IMR-90 (cell line): ENCODE measurements around the gene ACAA2. TPM values are rescaled to one million over a fixed set of nuclear protein-coding genes. Genes with fewer than 3 reads are reported as not detected.

ENCODE experiments used
- ATAC-seq: fragments of 200-7000 bp; cut with Tn5 transposase; 2 replicates; pipeline ENCODE4 v1.9.1; 2020; ENCODE audit warnings: low read depth, mild to moderate bottlenecking, moderate library complexity
- BruUV-seq: library from RNA; stranded (reverse); fragments of 400-500 nt; replicated peaks from 2 replicates; lab custom pipeline; 2021; lab: Mats Ljungman, UMichigan
- CTCF ChIA-PET: fragments of 300-600 bp; formaldehyde crosslinking; extraction: SDS; loops from one replicate; lab custom pipeline; 2021; ENCODE audit warnings: antibody characterized with exemption; lab: Yijun Ruan, JAX
- POLR2A ChIA-PET: fragments of 300-600 bp; sonication (Branson Sonifier 250); formaldehyde crosslinking; loops from one replicate; lab custom pipeline; 2022; ENCODE audit warnings: antibody characterized with exemption; ENCODE audit not compliant: unreplicated experiment; lab: Charles Lee
- DNase-seq: peaks from one replicate; pipeline ENCODE4 v3.0.0; 2013
- H2AFZ ChIP-seq: replicated peaks from 2 replicates; pipeline ENCODE3; 2013; ENCODE audit warnings: low read length, mild to moderate bottlenecking; ENCODE audit not compliant: poor library complexity
- H2AK5ac ChIP-seq: 2 replicates; pipeline ENCODE4 v1.6.1; 2013; ENCODE audit warnings: low read depth, low read length, inconsistent platforms
- H2AK9ac ChIP-seq: replicated peaks from 2 replicates; pipeline ENCODE3; 2013; ENCODE audit warnings: mild to moderate bottlenecking, low read depth, low read length, moderate library complexity; ENCODE audit not compliant: poor library complexity
- H2BK120ac ChIP-seq: 2 replicates; pipeline ENCODE4 v1.6.1; 2013; ENCODE audit warnings: low read depth, low read length, inconsistent platforms
- H2BK15ac ChIP-seq: 3 replicates; pipeline ENCODE4 v1.6.1; 2013; ENCODE audit warnings: low read depth, low read length, inconsistent platforms
- H2BK20ac ChIP-seq: 2 replicates; pipeline ENCODE4 v1.6.1; 2013; ENCODE audit warnings: low read depth, mild to moderate bottlenecking, inconsistent platforms, low read length, moderate library complexity
- H2BK5ac ChIP-seq: 2 replicates; pipeline ENCODE4 v1.6.1; 2013; ENCODE audit warnings: mild to moderate bottlenecking, low read depth, low read length, inconsistent platforms; ENCODE audit not compliant: poor library complexity, severe bottlenecking
- H3K14ac ChIP-seq: replicated peaks from 2 replicates; pipeline ENCODE4 v1.6.1; 2013; ENCODE audit warnings: low read depth, low read length, inconsistent platforms
- H3K18ac ChIP-seq: 2 replicates; pipeline ENCODE4 v1.6.1; 2013; ENCODE audit warnings: low read depth, low read length, control low read depth
- H3K23ac ChIP-seq: 2 replicates; pipeline ENCODE4 v1.6.1; 2013; ENCODE audit warnings: low read depth, low read length, inconsistent platforms
- H3K27ac ChIP-seq: 2 replicates; pipeline ENCODE4 v1.5.1; 2013; ENCODE audit warnings: mild to moderate bottlenecking, control low read depth, low read length; ENCODE audit not compliant: insufficient read depth
- H3K27me3 ChIP-seq: 2 replicates; pipeline ENCODE4 v1.6.1; 2013; ENCODE audit warnings: low read length; ENCODE audit not compliant: control insufficient read depth, insufficient read depth
- H3K36me3 ChIP-seq: 2 replicates; pipeline ENCODE4 v1.6.1; 2013; ENCODE audit warnings: low read length, mixed read lengths; ENCODE audit not compliant: control insufficient read depth, insufficient read depth
- H3K4ac ChIP-seq: 2 replicates; pipeline ENCODE4 v1.6.1; 2013; ENCODE audit warnings: low read depth, low read length, inconsistent platforms
- H3K4me1 ChIP-seq: 2 replicates; pipeline ENCODE4 v1.6.1; 2013; ENCODE audit warnings: low read length, mixed read lengths; ENCODE audit not compliant: control insufficient read depth, insufficient read depth
- H3K4me2 ChIP-seq: 2 replicates; pipeline ENCODE4 v1.6.1; 2013; ENCODE audit warnings: low read depth, mild to moderate bottlenecking, control low read depth, low read length, moderate library complexity
- H3K4me3 ChIP-seq: 2 replicates; pipeline ENCODE4 v1.5.1; 2013; ENCODE audit warnings: low read depth, mild to moderate bottlenecking, control low read depth, low read length, moderate library complexity; ENCODE audit not compliant: insufficient read depth
- H3K56ac ChIP-seq: 2 replicates; pipeline ENCODE4 v1.6.1; 2013; ENCODE audit warnings: low read length, inconsistent platforms; ENCODE audit not compliant: insufficient read depth; ENCODE audit errors: extremely low read depth
- H3K79me1 ChIP-seq, 2 experiments: 2 replicates each; pipeline ENCODE4 v1.6.1; 2013; ENCODE audit warnings: low read length in 2 of 2, inconsistent platforms in 1 of 2, low read depth in 1 of 2
- H3K9ac ChIP-seq: 2 replicates; pipeline ENCODE4 v1.6.1; 2013; ENCODE audit warnings: low read depth, low read length, control low read depth
- H3K9me1 ChIP-seq: 2 replicates; pipeline ENCODE4 v1.6.1; 2013; ENCODE audit warnings: low read length, inconsistent platforms; ENCODE audit not compliant: insufficient read depth
- H3K9me3 ChIP-seq: 2 replicates; pipeline ENCODE4 v1.6.1; 2013; ENCODE audit warnings: low read length; ENCODE audit not compliant: control insufficient read depth, insufficient read depth
- H4K20me1 ChIP-seq: 2 replicates; pipeline ENCODE4 v1.6.1; 2013; ENCODE audit warnings: low read length, inconsistent platforms; ENCODE audit not compliant: insufficient read depth
- H4K5ac ChIP-seq: 2 replicates; pipeline ENCODE4 v1.6.1; 2013; ENCODE audit warnings: mild to moderate bottlenecking, low read depth, low read length, control low read depth
- H4K8ac ChIP-seq, 2 experiments: 2 replicates each; pipeline ENCODE4 v1.6.1; 2013; ENCODE audit warnings: low read depth in 2 of 2, low read length in 2 of 2, control low read depth in 1 of 2, inconsistent platforms in 1 of 2
- H4K91ac ChIP-seq: 2 replicates; pipeline ENCODE4 v1.6.1; 2013; ENCODE audit warnings: low read depth, low read length, inconsistent platforms; ENCODE audit not compliant: insufficient read depth
- BHLHE40 ChIP-seq: fragments of 150-350 bp; IDR thresholded peaks from 2 replicates; pipeline ENCODE4 v1.6.1; 2016; ENCODE audit warnings: mild to moderate bottlenecking, low read depth, low read length
- CEBPB ChIP-seq: IDR thresholded peaks from 2 replicates; pipeline ENCODE4 v1.6.1; 2012; ENCODE audit warnings: low read depth, low read length, improper control_type of control experiment
- CTCF ChIP-seq: conservative IDR thresholded peaks from 2 replicates; pipeline ENCODE4 v1.5.1; 2012; ENCODE audit warnings: mild to moderate bottlenecking, low read depth, low read length, improper control_type of control experiment
- FOS ChIP-seq: fragments of 150-350 bp; IDR thresholded peaks from 2 replicates; pipeline ENCODE4 v1.6.1; 2016; ENCODE audit warnings: low read depth, low read length
- MAZ ChIP-seq: IDR thresholded peaks from 2 replicates; pipeline ENCODE4 v1.6.1; 2012; ENCODE audit warnings: low read depth, mild to moderate bottlenecking, low read length, improper control_type of control experiment, moderate library complexity, borderline replicate concordance
- MXI1 ChIP-seq: IDR thresholded peaks from 2 replicates; pipeline ENCODE4 v1.6.1; 2012; ENCODE audit warnings: low read depth, mild to moderate bottlenecking, low read length, moderate library complexity, borderline replicate concordance
- NFE2L2 ChIP-seq: fragments of 150-350 bp; IDR thresholded peaks from 2 replicates; pipeline ENCODE4 v1.6.1; 2016; ENCODE audit warnings: low read depth, mild to moderate bottlenecking, low read length
- POLR2A ChIP-seq: IDR thresholded peaks from 2 replicates; pipeline ENCODE4 v1.6.1; 2012; ENCODE audit warnings: mild to moderate bottlenecking, low read depth, low read length
- RAD21 ChIP-seq: IDR thresholded peaks from 2 replicates; pipeline ENCODE4 v1.6.1; 2012; ENCODE audit warnings: low read length, improper control_type of control experiment
- RCOR1 ChIP-seq: IDR thresholded peaks from 2 replicates; pipeline ENCODE4 v1.6.1; 2012; ENCODE audit warnings: mild to moderate bottlenecking, low read length, improper control_type of control experiment; ENCODE audit not compliant: insufficient replicate concordance
- RFX5 ChIP-seq: IDR thresholded peaks from 2 replicates; pipeline ENCODE4 v1.8.0; 2012; ENCODE audit warnings: low read depth, mild to moderate bottlenecking, low read length, moderate library complexity
- SMC3 ChIP-seq: fragments of 150-350 bp; IDR thresholded peaks from 2 replicates; pipeline ENCODE4 v1.6.1; 2016; ENCODE audit warnings: low read depth, mild to moderate bottlenecking, antibody characterized with exemption, low read length, moderate library complexity
- WGBS, 2 experiments: methylation state at CpG; one replicate each; pipeline versions ENCODE4 v1.1.5 to v1.1.7; 2013; ENCODE audit warnings: missing lambda C conversion rate in 2 of 2; ENCODE audit not compliant: insufficient read length in 1 of 2; ENCODE audit errors: extremely low coverage in 2 of 2; 5-methylcytosine and 5-hydroxymethylcytosine counted together
- dilution Hi-C: fragments of 300-500 bp; cut with HindIII; formaldehyde crosslinking; loops from one replicate; pipeline ENCODE4 v1.14.3; 2018; ENCODE audit warnings: low sequenced_read_pairs; ENCODE audit not compliant: unreplicated experiment
- in situ Hi-C: fragments of 300-500 bp; cut with MboI; formaldehyde crosslinking; loops from 3 replicates; pipeline ENCODE4 v1.14.3; 2019; ENCODE audit warnings: low sequenced_read_pairs, inconsistent platforms, mixed read lengths
- intact Hi-C: fragments of 100-400 bp; cut with micrococcal nuclease; formaldehyde crosslinking; loops from 2 replicates; pipeline ENCODE4 v1.10.0; 2022
- polyA plus RNA-seq, 3 experiments: library from polyadenylated mRNA; depleted of rRNA; stranded (reverse); fragments of >200 nt; gene quantifications; 2 replicates each; pipeline ENCODE4 v1.2.3, GENCODE V29; 2012; ENCODE audit warnings: low replicate concordance in 1 of 3
- total RNA-seq: library from RNA; depleted of rRNA; stranded (reverse); fragments of >200 nt; gene quantifications from 2 replicates; pipeline ENCODE4 v1.2.3, GENCODE V29; 2012

Gene ACAA2
- total and polyA plus RNA-seq, 2 of the 4 experiments (the other 2 are of a cell fraction): 24.4 to 61.5 TPM

DNA sequence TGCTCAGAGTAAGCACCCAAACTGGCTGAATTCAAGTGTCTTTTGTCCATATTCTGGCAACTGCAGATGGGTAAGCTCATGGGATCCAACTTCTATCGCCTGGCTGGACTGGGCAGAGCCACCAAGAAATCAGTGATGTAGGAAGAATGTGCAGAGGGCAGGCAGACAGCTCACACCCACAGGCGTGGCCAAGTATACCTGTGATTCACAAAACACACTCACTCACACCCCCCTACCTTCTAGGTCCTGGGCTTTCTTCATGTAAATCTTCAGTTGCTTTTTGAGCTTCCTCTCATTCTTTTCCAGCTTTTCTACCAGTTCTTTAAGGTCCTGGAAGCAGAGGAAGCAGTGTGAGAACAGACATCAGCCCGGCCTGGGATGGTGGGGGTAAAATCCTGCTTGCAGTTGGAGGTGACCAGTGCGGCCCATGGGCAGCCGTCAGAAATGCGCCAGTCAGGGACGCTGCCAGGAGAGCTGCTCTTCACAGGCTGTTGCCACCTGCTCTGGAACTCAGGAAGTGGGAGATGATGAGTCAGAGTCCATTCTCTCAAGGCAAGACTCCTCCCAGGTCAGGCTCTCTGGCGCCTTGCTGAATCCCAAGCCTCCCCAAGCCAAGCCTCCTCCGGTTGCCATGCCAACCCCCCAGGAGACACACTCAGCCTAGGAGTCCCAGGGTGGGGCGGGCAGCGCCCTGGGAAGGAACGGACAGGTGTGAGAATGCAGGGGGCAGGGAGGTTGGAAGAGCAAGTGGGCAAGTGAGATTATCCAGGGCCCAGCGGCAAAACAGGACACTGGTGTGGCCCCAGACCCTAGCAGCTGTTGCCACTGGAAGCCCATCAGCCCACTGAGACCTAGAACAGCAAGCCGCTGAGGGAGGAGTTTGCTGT, 36.2 kb upstream of the ACAA2 start:
- 60% methylated on average over 1 of the region's 14 CpGs; no CpG with 5 or more reads in 1 of the 2 experiments for WGBS, 2 experiments
- peaks cover 2% of the 10 kb centered on the region; the same call in 1 of the 2 replicates for H3K27me3 ChIP-seq
- intact Hi-C loops (no loop called here), in situ Hi-C loops (loop anchor here (10.0 kb wide), 1 partner anchor 355 kb away; the partner anchor contains the start of gene RPL17), dilution Hi-C loops (no loop called here)
- peak overlapping the region; percentile 7; the same call in 1 of the 2 replicates for H2BK20ac ChIP-seq
- peak; percentile 89 for ATAC-seq
- H3K9me1 ChIP-seq: peaks cover 11% of the 10 kb centered on the region; the same call in 1 of the 2 replicates
- H3K4me2 ChIP-seq: peak overlapping the region; percentile 35; the same call in 1 of the 2 replicates
- no peak overlapping the region for H3K18ac ChIP-seq
- TF ChIP-seq NFE2L2: no peak
- no peak for TF ChIP-seq RAD21
- peak; percentile 28; the same call in 1 of the 2 replicates for TF ChIP-seq MAZ
- peak; percentile 16; the same call in 1 of the 2 replicates for TF ChIP-seq BHLHE40
- no peak for TF ChIP-seq POLR2A
- TF ChIP-seq RCOR1: peak; percentile 91
- no peak for TF ChIP-seq RFX5
- no peak for TF ChIP-seq MXI1
- TF ChIP-seq FOS: peak; percentile 46
- TF ChIP-seq SMC3: no peak
- TF ChIP-seq CEBPB: no peak
- no peak for TF ChIP-seq CTCF
- no peak overlapping the region for H3K56ac ChIP-seq
- peaks cover 7% of the 10 kb centered on the region for H3K4me1 ChIP-seq
- peak overlapping the region; percentile 33 for H2BK120ac ChIP-seq
- DNase-seq: peak; percentile 92
- no peaks in the 10 kb centered on the region for H4K20me1 ChIP-seq
- ChIA-PET CTCF (interaction anchor here (1.7 kb wide), 1 partner anchor 9 kb away, joined by 5 read pairs; no protein-coding TSS in a partner anchor), POLR2A (no interaction called here)
- H3K4me3 ChIP-seq: no peak overlapping the region
- peak overlapping the region; percentile 73 for H2BK15ac ChIP-seq
- H3K79me1 ChIP-seq: no peaks in the 10 kb centered on the region
- no peaks in the 10 kb centered on the region for H3K9me3 ChIP-seq
- peak overlapping the region; percentile 77 for H2AK5ac ChIP-seq
- no peak overlapping the region for H4K5ac ChIP-seq
- no peak overlapping the region for H2BK5ac ChIP-seq
- 0 out of 4 replicates have a peak overlapping the region, but pooled peaks of 1 of the 2 experiments have one; percentile 2 for H4K8ac ChIP-seq
- peak overlapping the region; percentile 31; the same call in 1 of the 2 replicates for H4K91ac ChIP-seq
- H2AK9ac ChIP-seq: peak overlapping the region; percentile 53
- no peak overlapping the region for H3K27ac ChIP-seq
- H3K4ac ChIP-seq: peak overlapping the region; percentile 55
- H3K23ac ChIP-seq: 0 out of 2 replicates have a peak overlapping the region, but pooled peaks have one; percentile 23
- no peak overlapping the region for H3K14ac ChIP-seq
- H3K9ac ChIP-seq: no peak overlapping the region
- peak overlapping the region; percentile 80 for H2AFZ ChIP-seq
- no peaks in the 10 kb centered on the region for H3K36me3 ChIP-seq
- BruUV-seq: no TSS peak
